Embryonic facial prominence (tissue), 1 donor: ENCODE data around the gene CPA4.
A peak's percentile ranks its signal among the peaks of the same experiment; 100 is the strongest.

Experiments used
- DNase-seq: peaks from one replicate; pipeline ENCODE4 v3.0.0-alpha.2; 2016; ENCODE audit errors: extremely low spot score

The CPA4 gene

DNA sequence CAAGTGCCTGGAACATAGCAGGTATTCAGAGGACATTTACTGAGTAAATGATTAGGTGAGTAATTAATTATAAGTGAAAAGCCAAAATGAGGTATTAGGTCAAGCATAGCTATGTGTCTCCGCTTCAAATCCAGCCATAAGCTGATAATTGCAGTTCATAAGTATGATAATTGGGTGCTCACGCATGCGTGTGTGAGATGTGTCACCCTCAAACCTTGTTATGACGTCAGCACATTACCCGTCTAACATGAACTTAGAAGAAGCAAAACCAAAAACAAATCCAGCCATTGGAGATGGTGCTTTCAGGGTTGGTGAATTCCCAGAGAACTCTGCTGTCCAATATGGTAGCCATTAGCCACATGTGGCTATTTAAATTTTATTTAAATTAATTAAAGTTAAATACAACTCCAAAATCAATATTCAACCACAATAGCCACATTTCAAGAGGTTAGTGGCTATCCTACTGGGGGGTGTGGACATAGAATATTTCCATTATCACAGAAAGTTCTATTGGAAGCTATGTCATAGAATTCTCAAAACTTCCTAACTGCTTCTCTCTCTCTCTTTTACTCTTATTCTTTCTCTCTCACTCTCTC lies 51.4 kb downstream of the CPA4 start, which contains the start of gene CPA5:
Gene CPA5 (plus strand): TSS at position 546 of the 596 bp plus-strand sequence. CDS start 1,670 bp downstream, outside the sequence.
- DNase-seq = no peak

DNA sequence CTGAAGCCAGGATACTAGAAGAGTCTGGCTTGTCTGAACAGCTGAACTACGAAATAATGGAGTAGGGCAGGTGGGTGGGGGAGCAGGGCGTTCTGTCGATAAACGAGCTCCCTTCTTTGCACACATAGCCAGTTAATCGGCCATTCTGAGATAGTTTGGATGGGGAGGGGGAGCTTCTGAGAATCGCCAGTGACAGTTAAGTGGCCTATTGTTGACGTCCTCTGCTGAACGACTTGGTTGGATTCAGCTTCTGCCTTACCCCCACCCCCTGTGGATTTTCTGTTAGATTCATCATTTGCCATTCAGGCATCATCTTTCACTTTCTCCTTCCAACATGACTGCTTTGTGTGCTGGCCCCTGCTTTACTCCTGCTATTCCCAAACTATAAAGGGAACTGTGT lies 52.2 kb downstream of the CPA4 start:
- DNase-seq = no peak

DNA sequence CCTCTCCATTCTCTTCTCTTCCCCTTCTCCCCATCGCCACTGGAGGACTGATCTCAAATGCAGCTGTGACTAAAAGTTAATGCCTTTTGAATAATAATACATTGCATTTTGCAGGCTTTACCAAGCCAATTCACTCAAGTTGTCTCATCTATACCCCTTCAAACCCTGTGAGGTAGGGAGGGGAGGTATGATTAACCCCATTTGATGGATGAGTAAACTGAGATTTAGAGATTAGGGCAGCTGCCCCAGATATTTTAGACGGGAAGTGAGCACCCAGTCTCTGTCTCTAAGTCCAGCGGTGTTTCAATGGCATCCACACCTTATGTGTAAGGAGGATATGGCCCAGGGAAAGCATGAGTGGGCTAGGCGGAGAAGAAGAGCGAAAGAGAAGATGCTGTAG lies 52.8 kb downstream of the CPA4 start:
- DNase-seq = no peak

DNA sequence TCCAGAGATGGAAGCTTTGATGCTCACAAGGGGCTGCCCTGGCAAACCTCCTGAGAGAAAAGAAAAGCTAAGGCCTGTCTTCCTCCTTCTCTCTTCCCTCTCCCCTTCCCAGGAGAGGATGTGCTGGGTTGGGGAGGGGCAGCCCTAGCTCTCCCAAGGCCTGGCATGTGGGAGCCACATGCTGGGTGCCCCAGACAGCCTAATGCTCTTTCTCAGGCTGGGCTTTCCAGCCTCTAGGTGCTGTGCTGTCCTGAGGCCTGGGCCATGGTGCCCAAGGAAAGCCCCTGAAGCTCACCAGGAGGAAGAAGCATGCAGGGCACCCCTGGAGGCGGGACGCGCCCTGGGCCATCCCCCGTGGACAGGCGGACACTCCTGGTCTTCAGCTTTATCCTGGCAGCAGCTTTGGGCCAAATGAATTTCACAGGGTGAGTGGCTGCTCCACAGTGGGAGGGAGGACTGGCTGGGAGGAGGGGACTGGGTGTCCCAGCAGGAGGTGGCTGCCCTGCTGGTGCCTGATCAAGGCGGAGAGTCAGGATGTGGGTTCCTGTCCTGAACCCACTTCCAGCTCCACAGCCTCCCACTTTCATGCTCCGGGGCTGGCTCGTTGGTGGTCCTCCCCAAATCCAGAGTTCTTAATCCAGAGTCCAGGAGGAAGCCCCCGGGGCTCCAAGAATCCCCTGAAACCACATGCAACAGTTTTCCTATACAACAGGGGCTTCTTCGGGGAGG lies 53.4 kb downstream of the CPA4 start:
- no peak for DNase-seq

DNA sequence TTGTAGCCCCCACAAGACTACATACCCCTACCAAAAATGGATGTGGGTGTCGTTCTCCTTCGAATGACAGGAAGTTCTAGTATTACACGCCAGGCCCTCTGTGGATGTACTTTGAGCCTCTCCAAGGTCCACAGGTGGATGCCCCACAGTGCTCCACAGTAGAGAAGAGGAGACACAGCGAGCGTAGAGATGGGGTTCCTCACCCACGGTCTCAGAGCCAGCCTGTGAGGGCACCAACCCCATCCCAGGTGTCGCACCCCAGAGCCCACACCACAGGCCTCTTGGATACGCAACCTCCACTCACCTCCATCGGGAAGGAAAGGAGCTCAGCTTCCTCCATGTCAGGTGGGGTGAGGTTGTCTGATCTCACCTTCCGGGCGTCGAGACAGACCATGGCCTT lies 54.0 kb downstream of the CPA4 start:
- no peak for DNase-seq

DNA sequence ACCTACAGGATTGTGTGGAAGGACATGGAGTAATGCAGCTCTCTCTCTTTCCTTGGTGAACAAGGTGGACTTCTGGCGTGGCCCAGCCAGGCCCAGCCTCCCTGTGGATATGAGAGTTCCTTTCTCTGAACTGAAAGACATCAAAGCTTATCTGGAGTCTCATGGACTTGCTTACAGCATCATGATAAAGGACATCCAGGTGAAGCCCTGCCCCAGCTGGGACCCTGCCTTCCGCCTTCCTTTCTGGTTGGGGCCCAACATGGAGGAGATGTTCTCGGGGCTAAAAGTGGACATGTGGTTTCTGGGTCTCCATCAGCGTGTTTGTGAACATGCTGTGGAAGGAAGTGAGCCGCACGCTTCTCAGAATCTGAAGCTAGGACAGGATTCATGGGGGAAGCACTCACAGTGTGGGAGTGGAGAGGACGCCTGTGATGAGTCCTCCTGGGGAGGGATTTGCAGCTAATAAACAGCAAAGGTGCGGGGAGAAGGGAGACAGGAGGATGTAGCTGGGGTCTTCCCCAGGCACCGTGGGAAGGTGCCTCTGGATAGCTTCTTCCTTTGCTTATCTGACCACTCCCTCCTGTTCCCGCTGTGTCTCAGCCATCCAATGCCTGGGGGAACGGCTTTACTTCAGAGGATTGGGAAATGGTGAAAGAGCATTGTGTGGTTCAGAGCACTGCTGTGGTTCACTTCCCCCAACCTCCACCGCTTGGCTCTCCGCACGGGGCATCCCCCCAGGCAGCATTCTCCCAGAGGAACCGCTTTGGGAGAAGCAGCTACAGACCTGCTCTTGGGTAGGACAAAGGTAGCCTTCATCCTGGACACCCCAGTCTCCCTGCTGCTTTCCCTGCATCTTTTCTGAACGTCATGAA lies 57.2 kb downstream of the CPA4 start:
- no peak for DNase-seq

DNA sequence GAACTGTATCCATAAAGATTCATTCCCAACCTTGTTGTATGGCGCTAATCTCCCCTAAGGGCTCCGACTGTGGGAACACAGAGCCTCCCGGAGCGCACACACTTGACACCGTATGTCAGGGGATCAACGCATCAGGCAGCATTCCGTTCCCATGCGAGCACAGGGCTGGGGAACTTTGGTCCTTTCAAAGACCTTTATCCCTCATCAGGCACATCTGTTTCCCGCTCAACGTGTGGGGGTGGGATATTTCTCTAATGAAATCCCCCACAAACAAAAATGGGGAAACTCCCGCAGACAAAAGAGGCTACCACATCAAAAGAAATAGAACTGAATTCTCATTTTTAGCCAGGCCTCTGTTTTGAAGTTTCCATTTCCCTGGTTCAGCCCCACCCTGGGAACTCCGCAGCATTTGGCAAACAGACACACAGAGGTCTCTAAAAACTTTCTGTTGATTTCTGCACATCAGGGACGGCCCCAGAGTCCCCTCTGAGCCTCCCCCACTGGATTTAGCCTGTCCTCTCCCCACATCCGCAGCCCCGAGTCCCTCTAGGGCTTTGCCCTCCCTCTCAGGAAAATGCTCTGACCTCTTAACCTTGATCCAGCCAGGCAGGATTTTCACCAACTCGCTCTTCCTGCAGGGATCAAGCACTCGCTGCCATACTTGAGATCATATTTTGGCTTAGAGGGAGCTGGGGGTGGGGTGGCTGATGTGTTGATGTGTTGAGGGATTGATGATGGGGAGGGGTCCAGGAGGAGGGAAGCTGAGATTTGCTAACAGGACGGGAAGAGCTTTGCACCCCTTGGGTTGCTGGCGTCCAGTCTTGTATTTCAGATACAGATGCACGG lies 58.2 kb downstream of the CPA4 start:
- DNase-seq = peak; percentile 60

DNA sequence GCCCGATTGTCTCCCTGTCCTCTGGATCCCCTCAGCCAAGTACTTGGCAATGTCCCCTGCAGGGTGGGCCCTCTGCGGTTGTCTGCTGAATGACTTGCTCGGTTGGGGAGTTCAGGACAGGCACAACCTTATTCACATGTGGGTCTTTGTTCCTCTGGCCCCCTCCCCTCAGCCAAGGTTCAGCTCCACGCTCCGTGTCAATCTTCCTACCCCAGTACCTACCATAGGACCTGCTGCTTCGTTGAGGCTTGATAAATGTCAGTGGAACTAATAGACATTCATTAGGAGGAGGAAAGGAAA lies 58.8 kb downstream of the CPA4 start:
- DNase-seq = no peak

DNA sequence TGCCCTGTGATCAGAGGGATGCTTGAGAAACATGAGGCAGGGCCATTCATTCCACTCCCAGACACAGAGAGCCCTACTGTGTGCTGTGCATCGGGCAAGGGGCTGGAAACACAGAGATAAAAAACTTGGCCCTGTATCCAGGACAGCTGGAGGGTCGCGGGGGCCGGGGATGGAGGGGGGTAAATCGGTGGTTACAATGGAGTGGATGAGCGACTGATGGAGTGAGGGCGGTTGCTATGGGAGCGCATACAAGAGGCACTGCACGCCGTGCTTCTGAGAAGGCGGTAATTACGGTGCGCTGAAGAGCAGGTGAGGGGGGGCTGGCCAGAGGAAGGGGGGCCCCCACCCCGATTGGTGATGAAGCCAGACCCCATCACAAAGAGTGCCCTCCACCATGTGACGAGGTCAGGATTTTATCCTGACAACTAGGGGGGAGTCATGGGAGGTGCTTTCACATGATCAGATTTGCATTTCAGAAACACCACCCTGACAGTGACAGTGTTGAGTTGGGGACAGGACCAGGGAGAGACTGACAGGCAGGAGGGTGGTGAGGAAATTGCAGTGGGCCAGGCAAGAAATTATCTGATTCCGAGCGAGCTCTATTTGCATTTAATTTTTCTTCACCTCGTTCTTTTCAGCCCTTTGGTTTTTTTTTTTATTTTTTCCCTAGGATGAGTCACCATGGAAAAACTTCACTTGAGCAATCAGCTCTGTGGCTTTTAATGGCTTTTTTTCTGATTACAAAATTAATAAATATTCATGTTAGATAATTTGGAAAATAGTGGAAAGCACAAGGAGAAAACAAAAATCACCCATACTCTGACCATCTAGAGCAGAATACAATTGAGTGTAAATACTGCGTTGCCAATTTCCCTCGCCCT lies 59.5 kb downstream of the CPA4 start:
- DNase-seq = no peak

DNA sequence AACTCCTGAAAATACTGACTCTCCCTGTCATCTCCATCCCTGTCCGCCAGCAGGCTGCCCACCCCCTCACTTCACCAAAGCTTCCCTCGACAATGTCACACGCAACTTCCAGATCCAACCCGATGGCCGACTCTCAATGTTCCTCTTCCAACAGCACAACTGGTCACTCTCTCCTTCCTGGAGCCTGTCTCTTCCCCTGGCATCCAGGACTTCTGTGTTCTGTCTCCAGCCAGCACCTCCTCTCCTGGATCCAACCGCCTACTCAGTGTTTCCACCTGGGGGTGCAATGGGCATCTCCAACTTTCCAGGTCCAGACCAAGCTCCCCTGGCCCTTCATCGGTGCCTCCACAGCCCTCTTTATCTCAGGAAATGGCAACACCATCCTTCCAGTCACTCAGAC lies 60.2 kb downstream of the CPA4 start:
- no peak for DNase-seq

DNA sequence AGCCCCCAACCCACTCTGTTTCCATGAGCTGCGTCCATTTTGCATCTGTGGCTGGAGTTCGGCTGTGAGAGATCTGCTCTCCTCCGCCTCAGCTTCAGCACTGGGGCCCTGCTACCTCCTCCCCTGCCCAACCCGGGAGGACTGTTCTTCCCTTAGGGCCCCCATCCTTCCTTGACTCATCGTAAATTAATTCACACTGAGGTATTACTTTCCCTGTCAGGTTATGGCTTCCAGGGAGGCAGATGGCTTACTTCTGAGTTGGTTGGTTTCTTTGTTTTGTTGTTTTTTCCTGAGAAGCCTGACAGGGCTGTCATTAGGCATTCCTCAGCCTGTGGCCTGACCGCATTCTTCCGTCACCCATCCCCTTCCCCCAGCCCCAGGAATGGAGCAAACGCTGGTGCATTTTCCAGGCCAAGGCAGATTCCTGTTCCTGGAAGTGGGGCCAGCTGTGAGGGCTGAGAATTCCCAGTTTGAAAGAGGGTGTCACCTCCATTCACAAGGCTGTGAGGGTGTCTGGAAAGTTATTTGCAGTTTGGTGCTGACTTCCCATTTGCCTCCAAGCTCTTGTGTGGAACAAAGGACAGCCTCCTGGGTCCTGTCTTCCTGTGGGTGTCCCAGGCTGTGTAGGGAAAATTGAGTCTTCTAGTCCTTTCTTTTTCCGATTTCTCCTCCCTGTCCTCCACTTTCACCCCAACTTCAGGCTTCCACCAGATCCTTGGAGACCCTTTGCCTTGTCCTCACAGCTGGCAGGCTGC lies 63.3 kb downstream of the CPA4 start:
- DNase-seq = peak; percentile 80

DNA sequence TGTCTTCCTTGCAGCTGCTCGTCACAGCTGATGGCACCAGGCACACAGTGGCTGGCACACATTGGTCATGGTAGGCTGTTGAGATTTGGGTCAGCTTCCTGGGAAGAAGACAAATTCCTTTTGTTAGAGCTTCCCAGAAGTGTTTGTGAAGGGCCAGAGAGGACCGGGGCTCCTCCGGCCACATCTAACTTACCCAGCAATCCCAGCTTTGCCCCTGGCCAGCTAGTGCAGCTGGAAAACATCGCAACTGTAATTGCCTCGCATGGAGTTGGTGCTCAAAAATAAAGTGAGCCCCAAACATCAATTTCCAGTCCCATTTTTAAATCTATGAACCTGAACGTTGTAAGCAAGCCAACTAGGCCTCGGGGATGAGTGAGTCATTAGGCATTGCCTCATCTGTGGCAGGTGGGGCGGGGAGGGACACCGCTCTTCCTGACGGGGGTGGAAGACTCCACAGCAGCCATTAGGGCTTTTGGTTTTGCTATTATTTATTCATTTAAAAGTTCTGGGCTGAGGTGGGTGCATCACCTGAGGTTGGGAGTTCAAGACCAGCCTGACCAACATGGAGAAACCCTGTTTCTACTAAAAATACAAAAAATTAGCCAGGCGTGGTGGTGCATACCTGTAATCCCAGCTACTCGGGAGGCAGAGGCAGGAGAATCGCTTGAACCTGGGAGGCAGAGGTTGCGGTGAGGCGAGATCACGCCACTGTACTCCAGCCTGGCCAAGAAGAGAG lies 64.1 kb downstream of the CPA4 start:
- peak; percentile 25 for DNase-seq

DNA sequence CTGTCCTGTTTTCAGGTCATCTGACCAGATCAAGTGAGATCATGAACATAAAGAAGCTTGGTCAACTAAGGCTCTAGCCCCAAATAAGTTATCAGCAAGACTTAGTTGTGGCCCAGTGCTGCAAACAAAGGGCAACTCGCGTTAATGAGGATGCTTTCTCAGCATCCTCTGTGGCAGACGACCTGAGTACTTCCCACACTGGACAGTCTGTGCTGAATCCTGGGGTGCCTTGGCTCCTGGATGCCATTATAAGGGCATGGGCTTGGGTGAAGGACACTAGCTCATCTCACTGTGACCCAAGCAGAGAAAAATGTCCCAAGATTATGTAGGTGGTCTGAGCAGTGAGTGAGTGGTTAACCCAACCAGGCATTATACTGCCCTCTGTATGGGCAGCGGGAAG lies 65.5 kb downstream of the CPA4 start:
- DNase-seq = no peak

DNA sequence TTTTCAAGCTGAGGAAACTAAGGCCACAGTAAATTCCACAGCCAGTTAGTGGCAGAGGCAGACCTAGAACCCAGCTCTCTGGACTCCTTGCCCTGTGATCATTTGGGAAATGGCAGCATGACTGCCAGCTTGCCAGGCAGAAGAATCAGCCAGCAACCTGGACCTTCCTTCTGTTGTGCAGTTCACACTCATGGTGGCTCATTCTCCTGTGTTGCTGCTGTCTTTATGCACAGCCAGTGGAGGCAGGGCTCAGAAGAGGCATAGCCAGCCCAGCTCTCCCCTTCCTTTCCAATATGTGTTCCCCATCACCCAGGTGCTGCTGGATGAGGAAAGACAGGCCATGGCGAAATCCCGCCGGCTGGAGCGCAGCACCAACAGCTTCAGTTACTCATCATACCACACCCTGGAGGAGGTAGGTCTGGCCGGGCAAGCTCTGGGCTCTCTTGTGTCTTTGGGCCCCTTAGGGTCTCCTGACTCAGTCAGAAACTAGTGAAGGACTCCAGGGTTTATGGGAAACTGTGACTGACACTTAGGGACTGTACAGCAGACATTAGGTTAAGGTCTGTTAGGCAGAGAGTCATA lies 66.4 kb downstream of the CPA4 start:
- DNase-seq = no peak

DNA sequence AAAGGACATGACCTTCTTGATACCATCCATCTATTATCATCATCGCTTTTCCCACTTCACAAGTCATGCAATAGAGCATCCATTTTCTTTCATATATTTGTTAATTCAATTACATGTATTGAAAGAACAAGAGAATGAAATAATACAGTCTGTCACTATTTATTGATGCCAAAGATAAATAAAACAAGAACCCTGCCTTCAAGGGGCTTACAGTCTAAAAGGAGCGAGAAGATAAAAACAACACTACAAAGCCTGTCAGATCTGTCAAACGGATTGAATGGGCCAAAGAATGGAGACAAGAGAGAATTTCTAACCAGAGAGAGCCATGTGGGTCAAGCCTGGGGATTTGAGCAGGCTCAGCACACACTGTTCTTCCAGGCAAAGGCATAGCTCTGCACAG lies 67.6 kb downstream of the CPA4 start:
- DNase-seq = no peak

DNA sequence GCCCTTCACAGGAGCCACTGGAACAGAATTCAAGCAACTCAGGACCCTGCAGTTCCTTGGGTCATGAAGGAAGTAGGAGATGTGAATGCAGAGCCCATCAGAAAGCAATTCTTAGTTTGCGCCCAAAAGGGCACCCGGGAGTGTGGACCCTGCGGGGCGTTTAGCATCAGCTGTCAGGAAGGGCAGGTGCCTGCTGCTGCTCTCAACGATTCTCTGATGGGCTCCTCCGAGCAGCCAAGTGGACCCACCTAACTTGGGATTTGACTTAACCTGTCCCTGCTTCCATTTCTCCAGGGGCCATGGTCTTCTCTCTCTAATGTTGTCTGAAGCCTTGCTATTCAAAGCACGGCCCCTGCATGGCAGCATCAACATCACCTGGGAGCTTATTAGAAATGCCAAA lies 68.7 kb downstream of the CPA4 start:
- no peak for DNase-seq

DNA sequence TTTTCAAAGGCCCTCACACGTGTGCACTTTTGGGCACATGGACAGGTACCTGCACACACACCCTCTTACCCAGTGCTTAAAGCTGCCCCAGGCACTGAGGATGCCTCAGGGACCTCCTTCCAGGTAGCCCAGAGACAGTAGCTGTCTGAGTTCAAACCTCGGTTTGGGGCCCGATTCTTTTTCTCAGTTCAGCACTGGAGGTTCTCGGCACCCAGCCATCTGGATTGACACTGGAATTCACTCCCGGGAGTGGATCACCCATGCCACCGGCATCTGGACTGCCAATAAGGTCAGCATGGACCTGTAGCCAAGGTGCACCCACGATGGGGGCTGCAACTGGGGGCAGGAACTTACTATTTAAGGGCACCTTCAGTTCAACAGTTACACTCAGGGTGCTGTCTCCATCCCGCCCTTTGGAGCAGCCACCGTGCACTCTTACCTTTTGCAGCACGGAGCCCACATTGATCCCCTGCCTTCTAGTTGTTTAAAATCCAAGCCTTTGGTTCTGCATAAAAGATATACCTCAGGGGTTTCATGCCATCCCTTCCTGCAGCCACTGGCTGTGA lies 69.4 kb downstream of the CPA4 start:
- no peak for DNase-seq

DNA sequence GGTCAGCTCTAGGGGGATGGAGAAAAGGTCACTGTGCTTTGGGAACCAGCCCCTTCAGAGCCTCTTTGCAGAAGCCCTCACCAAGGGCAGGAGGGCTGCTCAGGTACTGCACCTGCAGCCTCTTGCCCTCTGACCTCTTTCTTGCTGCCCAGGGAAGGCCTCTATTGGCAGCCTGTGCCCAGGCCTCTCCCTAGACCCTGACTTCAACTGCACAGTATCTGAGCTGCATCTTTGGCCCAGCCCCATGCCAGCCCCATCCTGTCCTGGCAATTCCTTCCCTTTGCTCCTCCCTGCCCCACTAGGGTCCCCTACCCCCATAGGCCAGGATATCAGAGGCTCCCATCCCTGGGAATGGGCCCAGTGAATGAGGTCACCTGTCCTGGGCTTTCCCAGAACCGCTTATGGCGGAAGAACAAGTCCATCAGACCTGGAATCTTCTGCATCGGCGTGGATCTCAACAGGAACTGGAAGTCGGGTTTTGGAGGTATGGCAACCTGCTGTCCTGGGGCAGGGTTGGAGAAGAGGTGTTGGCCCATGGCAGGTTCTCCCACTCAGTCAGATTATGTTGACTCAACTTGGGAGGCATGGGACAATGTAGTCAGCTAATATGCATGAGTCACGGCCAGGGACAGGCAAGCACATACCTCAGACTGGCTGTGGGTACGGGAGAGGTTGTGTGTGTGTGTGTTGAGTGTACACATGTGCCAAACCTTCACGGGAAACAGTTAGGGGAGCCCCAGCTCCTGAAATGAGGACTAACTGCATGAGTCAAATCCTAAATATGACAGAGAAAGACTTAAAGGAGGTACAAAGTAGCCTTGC lies 70.3 kb downstream of the CPA4 start:
- DNase-seq = no peak
